H1 (cell line): ENCODE measurements around the gene NDC1. TPM values are rescaled to one million over a fixed set of nuclear protein-coding genes. Genes with fewer than 3 reads are reported as not detected.

Source experiments
- CTCF ChIA-PET: fragments of 300-600 bp; sonication (Branson Sonifier 250); formaldehyde crosslinking; loops from one replicate; lab custom pipeline; 2021; ENCODE audit not compliant: partially characterized antibody; lab: Charles Lee
- POLR2A ChIA-PET: fragments of 300-600 bp; sonication (Branson Sonifier 250); formaldehyde crosslinking; loops from one replicate; lab custom pipeline; 2021; ENCODE audit warnings: inconsistent platforms; ENCODE audit not compliant: partially characterized antibody; lab: Charles Lee
- DNase-seq, 2 experiments: peaks; one replicate each; pipeline versions ENCODE4 v3.0.0 to v3.0.0-alpha.2; 2010 to 2022; ENCODE audit warnings: low spot score in 2 of 2, low read depth in 1 of 2, mixed read lengths in 1 of 2
- FAIRE-seq: peaks from 2 replicates; lab custom pipeline; 2011; peaks lifted over from hg19 to GRCh38; lab: Jason Lieb, UNC
- H2AFZ ChIP-seq: 2 replicates; pipeline ENCODE4 v1.8.1; 2012; ENCODE audit warnings: low read length, inconsistent platforms
- H2AK5ac ChIP-seq: 2 replicates; pipeline ENCODE4 v1.6.1; 2013; ENCODE audit warnings: low read depth, low read length
- H2BK120ac ChIP-seq: replicated peaks from 2 replicates; pipeline ENCODE3; 2013; ENCODE audit warnings: low read depth, low read length, inconsistent platforms
- H2BK12ac ChIP-seq: 2 replicates; pipeline ENCODE4 v1.6.1; 2013; ENCODE audit warnings: low read depth, low read length
- H2BK15ac ChIP-seq: 2 replicates; pipeline ENCODE4 v1.6.1; 2013; ENCODE audit warnings: low read length
- H2BK20ac ChIP-seq: 2 replicates; pipeline ENCODE4 v1.6.1; 2013; ENCODE audit warnings: low read length
- H2BK5ac ChIP-seq: 2 replicates; pipeline ENCODE4 v1.6.1; 2013; ENCODE audit warnings: low read depth, low read length
- H3K14ac ChIP-seq: 2 replicates; pipeline ENCODE4 v1.6.1; 2013; ENCODE audit warnings: inconsistent platforms; ENCODE audit not compliant: insufficient read length
- H3K18ac ChIP-seq: 2 replicates; pipeline ENCODE4 v1.6.1; 2013; ENCODE audit warnings: low read length; ENCODE audit errors: extremely low read depth
- H3K23ac ChIP-seq: 2 replicates; pipeline ENCODE4 v1.6.1; 2013; ENCODE audit warnings: inconsistent platforms; ENCODE audit not compliant: insufficient read length
- H3K23me2 ChIP-seq: 2 replicates; pipeline ENCODE4 v1.6.1; 2013; ENCODE audit warnings: low read depth, low read length
- H3K27ac ChIP-seq: 2 replicates; pipeline ENCODE4 v1.6.1; 2011; ENCODE audit warnings: low read depth, low read length, inconsistent platforms
- H3K27me3 ChIP-seq, 4 experiments: replicated peaks in 1 of 4; 1 replicate in 1 of 4; 2 replicates in 3 of 4; pipeline versions ENCODE4 v1.6.1 to v1.8.1; 2011 to 2013; ENCODE audit warnings: low read length in 3 of 4, mild to moderate bottlenecking in 3 of 4, inconsistent platforms in 2 of 4, mixed read lengths in 2 of 4, moderate library complexity in 1 of 4; ENCODE audit not compliant: control insufficient read depth in 3 of 4, insufficient read depth in 3 of 4; ENCODE audit errors: extremely low read depth in 1 of 4
- H3K36me3 ChIP-seq, 4 experiments: 2 replicates each; pipeline versions ENCODE4 v1.6.1 to v1.8.1; 2011 to 2013; ENCODE audit warnings: mild to moderate bottlenecking in 4 of 4, low read length in 3 of 4, moderate library complexity in 2 of 4, control low read depth in 1 of 4, inconsistent platforms in 1 of 4; ENCODE audit not compliant: insufficient read depth in 4 of 4, control insufficient read depth in 2 of 4
- H3K4ac ChIP-seq: replicated peaks from 2 replicates; pipeline ENCODE3; 2013; ENCODE audit warnings: low read length, low read depth, mixed read lengths, inconsistent platforms; ENCODE audit not compliant: insufficient read length
- H3K4me1 ChIP-seq, 4 experiments: replicated peaks in 1 of 4; 1 replicate in 1 of 4; 2 replicates in 3 of 4; pipeline versions ENCODE4 v1.6.1 to v1.8.1; 2011 to 2013; ENCODE audit warnings: low read length in 3 of 4, inconsistent platforms in 2 of 4, mixed read lengths in 1 of 4; ENCODE audit not compliant: insufficient read depth in 4 of 4, control insufficient read depth in 3 of 4
- H3K4me2 ChIP-seq, 2 experiments: 2 replicates each; pipeline versions ENCODE4 v1.6.1 to v1.8.1; 2011 to 2013; ENCODE audit warnings: low read depth in 2 of 2, low read length in 2 of 2, control low read depth in 1 of 2, inconsistent platforms in 1 of 2, mild to moderate bottlenecking in 1 of 2; ENCODE audit not compliant: insufficient read depth in 1 of 2
- H3K4me3 ChIP-seq, 4 experiments: fragments of 200-600, 300-600 bp in 1 of 4; sonication (generic), shearing (Covaris generic), sonication (Bioruptor Twin) in 1 of 4; 2 replicates each; pipeline versions ENCODE4 v1.5.1 to v1.8.1; 2011 to 2016; ENCODE audit warnings: low read length in 4 of 4, low read depth in 3 of 4, control low read depth in 2 of 4, inconsistent platforms in 2 of 4, mild to moderate bottlenecking in 2 of 4, mixed read lengths in 1 of 4, moderate library complexity in 1 of 4; ENCODE audit not compliant: insufficient read depth in 2 of 4; ENCODE audit errors: extremely low read depth in 1 of 4
- H3K56ac ChIP-seq: replicated peaks from 2 replicates; pipeline ENCODE3; 2013; ENCODE audit warnings: low read depth, mild to moderate bottlenecking, mixed read lengths, low read length, inconsistent platforms; ENCODE audit not compliant: insufficient read length
- H3K79me1 ChIP-seq: 2 replicates; pipeline ENCODE4 v1.6.1; 2013; ENCODE audit warnings: low read depth, low read length, control low read depth
- H3K79me2 ChIP-seq, 2 experiments: 2 replicates each; pipeline versions ENCODE4 v1.6.1 to v1.8.1; 2012 to 2013; ENCODE audit warnings: low read length in 2 of 2, mild to moderate bottlenecking in 2 of 2, inconsistent platforms in 1 of 2; ENCODE audit not compliant: insufficient read depth in 2 of 2, control insufficient read depth in 1 of 2
- H3K9ac ChIP-seq, 4 experiments: replicated peaks in 1 of 4; 1 replicate in 1 of 4; 2 replicates in 3 of 4; pipeline versions ENCODE4 v1.6.1 to v1.8.1; 2011 to 2013; ENCODE audit warnings: low read depth in 3 of 4, low read length in 3 of 4, control low read depth in 2 of 4, mild to moderate bottlenecking in 2 of 4, moderate library complexity in 2 of 4, inconsistent platforms in 1 of 4; ENCODE audit errors: extremely low read depth in 1 of 4
- H3K9me3 ChIP-seq, 2 experiments: 2 replicates each; pipeline versions ENCODE4 v1.6.1 to v1.8.1; 2012 to 2013; ENCODE audit warnings: mild to moderate bottlenecking in 2 of 2, moderate library complexity in 2 of 2, control low read depth in 1 of 2, inconsistent platforms in 1 of 2, low read depth in 1 of 2, low read length in 1 of 2, mixed read lengths in 1 of 2; ENCODE audit not compliant: insufficient read depth in 2 of 2
- H4K20me1 ChIP-seq, 2 experiments: replicated peaks in 1 of 2; 2 replicates each; pipeline versions ENCODE3 to v1.8.1; 2011 to 2013; ENCODE audit warnings: inconsistent platforms in 2 of 2, low read length in 2 of 2, mild to moderate bottlenecking in 1 of 2; ENCODE audit not compliant: insufficient read depth in 2 of 2, control insufficient read depth in 1 of 2
- H4K5ac ChIP-seq: 2 replicates; pipeline ENCODE4 v1.6.1; 2013; ENCODE audit warnings: low read length, low read depth, mixed read lengths, inconsistent platforms; ENCODE audit not compliant: insufficient read length
- H4K8ac ChIP-seq: 2 replicates; pipeline ENCODE4 v1.8.0; 2013; ENCODE audit warnings: mild to moderate bottlenecking, moderate library complexity, low read length, inconsistent platforms; ENCODE audit not compliant: insufficient read depth; ENCODE audit errors: extremely low read depth
- H4K91ac ChIP-seq: replicated peaks from 2 replicates; pipeline ENCODE3; 2013; ENCODE audit warnings: low read length, mixed read lengths, inconsistent platforms; ENCODE audit not compliant: insufficient read length
- CBX8 ChIP-seq: fragments of 300-800, 300-1000 bp; sonication (generic); IDR thresholded peaks from 2 replicates; pipeline ENCODE4 v1.7.1; 2016; ENCODE audit warnings: low read depth, low read length, borderline replicate concordance
- CEBPB ChIP-seq: IDR thresholded peaks from 2 replicates; pipeline ENCODE4 v1.6.1; 2012; ENCODE audit warnings: low read depth, low read length
- CHD1 ChIP-seq: IDR thresholded peaks from 2 replicates; pipeline ENCODE4 v1.6.1; 2012; ENCODE audit warnings: low read depth, low read length, improper control_type of control experiment
- GTF2F1 ChIP-seq: IDR thresholded peaks from 2 replicates; pipeline ENCODE4 v1.6.1; 2012; ENCODE audit warnings: low read depth, low read length, improper control_type of control experiment, borderline replicate concordance
- KDM4A ChIP-seq: IDR thresholded peaks from one replicate; pipeline ENCODE4 v1.7.1; 2012; ENCODE audit warnings: low read depth, mild to moderate bottlenecking, moderate library complexity, low read length, inconsistent platforms; ENCODE audit not compliant: severe bottlenecking
- KDM5A ChIP-seq: fragments of 200-600 bp; IDR thresholded peaks from 2 replicates; pipeline ENCODE4 v1.7.1; 2012; ENCODE audit warnings: mild to moderate bottlenecking, low read length, inconsistent platforms, mixed read lengths
- NANOG ChIP-seq: IDR thresholded peaks from 2 replicates; pipeline ENCODE4 v1.6.1; 2011; ENCODE audit warnings: low read length, low read depth, mild to moderate bottlenecking, inconsistent platforms; ENCODE audit not compliant: insufficient read depth, poor library complexity, severe bottlenecking
- PHF8 ChIP-seq: fragments of 200-600 bp; sonication (generic); conservative IDR thresholded peaks from 2 replicates; pipeline ENCODE4 v1.7.1; 2012; ENCODE audit warnings: low read depth, mild to moderate bottlenecking, inconsistent platforms, low read length, moderate library complexity
- RBBP5 ChIP-seq: IDR thresholded peaks from 2 replicates; pipeline ENCODE4 v1.7.1; 2012; ENCODE audit warnings: low read depth, mild to moderate bottlenecking, inconsistent platforms, low read length, moderate library complexity, borderline replicate concordance
- SAP30 ChIP-seq: fragments of 300-600 bp; sonication (generic); IDR thresholded peaks from 2 replicates; pipeline ENCODE4 v1.7.1; 2012; ENCODE audit warnings: low read length, moderate library complexity, mild to moderate bottlenecking, inconsistent platforms; ENCODE audit not compliant: insufficient read depth, insufficient replicate concordance
- WGBS, 2 experiments: shearing (Covaris generic) in 1 of 2; methylation state at CpG; one replicate each; pipeline versions ENCODE4 v1.1.6 to v1.1.7; 2013 to 2015; ENCODE audit warnings: low lambda C conversion rate in 2 of 2, mixed read lengths in 2 of 2, inconsistent platforms in 1 of 2, low coverage in 1 of 2, missing lambda C conversion rate in 1 of 2; ENCODE audit not compliant: insufficient replicate concordance in 2 of 2, insufficient coverage in 1 of 2, insufficient read length in 1 of 2; ENCODE audit errors: extremely low coverage in 1 of 2, missing lambda C conversion rate in 1 of 2; 5-methylcytosine and 5-hydroxymethylcytosine counted together
- polyA plus RNA-seq, 7 experiments: library from polyadenylated mRNA; depleted of rRNA in 3 of 7; stranded (reverse) in 5 of 7; unstranded in 2 of 7; fragments of >200 nt in 5 of 7; fragments of 200-250 nt in 2 of 7; gene quantifications; 1 replicate in 5 of 7; 2 replicates in 1 of 7; 4 replicates in 1 of 7; pipeline versions ENCODE4 v1.2.1 to v1.2.3, GENCODE V29; 2011 to 2013; ENCODE audit warnings: missing spikeins in 2 of 7, mixed read lengths in 2 of 7
- total RNA-seq: library from RNA; stranded (reverse); fragmentation: NEBNext Ultra II Directional; extraction: Animal tissue kit (Norgen Biotek cat#: 25700); gene quantifications from 2 replicates; pipeline ENCODE4 v1.2.1, GENCODE V29; 2021
- TF ChIP-seq, protein P1 (sequence below): IDR thresholded peaks from 2 replicates; pipeline ENCODE4 v1.6.1; 2011; ENCODE audit warnings: low read depth, mild to moderate bottlenecking, low read length; ENCODE audit not compliant: insufficient read depth
- TF ChIP-seq, protein P2 (sequence below): IDR thresholded peaks from 2 replicates; pipeline ENCODE4 v1.6.1; 2012; ENCODE audit warnings: inconsistent platforms

The NDC1 gene
- total and polyA plus RNA-seq, 2 of the 8 experiments (the other 6 are each of a cell fraction or from before 2014, with no cell fraction given): 62.9 to 66.1 TPM

DNA sequence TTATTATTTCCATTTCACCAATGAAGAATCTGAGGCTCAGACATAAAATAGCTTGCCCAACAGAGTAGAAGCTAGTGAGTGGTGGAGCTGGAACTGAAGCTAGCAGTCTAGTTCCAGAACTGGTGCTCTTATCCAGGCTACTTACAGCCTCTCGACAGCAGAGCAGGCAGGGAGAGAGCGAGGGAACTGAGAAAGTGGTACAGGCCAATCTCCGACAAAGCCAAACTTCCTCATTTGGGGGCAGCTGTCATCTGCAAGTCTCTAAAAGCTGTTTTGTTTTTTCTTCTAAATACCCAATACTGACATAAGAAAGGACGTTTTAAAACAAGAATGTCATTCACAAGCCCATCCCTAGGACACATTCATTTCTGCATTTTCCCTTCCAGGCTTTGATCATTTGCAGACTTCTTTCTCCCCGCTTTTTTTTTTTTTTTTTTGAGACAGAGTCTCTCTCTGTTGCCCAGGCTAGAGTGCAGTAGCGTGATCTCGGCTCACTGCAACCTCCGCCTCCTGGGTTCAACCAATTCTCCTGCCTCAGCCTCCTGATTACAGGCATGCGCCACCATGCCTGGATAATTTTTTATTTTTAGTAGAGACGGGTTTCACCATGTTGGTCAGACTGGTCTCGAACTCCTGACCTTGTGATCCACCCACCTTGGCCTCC lies 31.5 kb upstream of the NDC1 start:
- DNase-seq: no peak
- no peak overlapping the region for H2BK120ac ChIP-seq
- WGBS, 2 experiments: 93% methylated on average over 10 of the region's 11 CpGs; no CpG with 5 or more reads in 1 of the 2 experiments
- H4K91ac ChIP-seq: no peak overlapping the region
- no peak overlapping the region for H3K18ac ChIP-seq
- H3K56ac ChIP-seq: no peak overlapping the region
- POLR2A ChIA-PET: interaction anchor here (1.6 kb wide), 1 partner anchor 89 kb away, joined by 4 read pairs; no protein-coding TSS in a partner anchor
- no peak overlapping the region for H2BK12ac ChIP-seq
- no peaks in the 10 kb centered on the region for H3K79me2 ChIP-seq
- H3K4me2 ChIP-seq: no peak overlapping the region
- no peak overlapping the region for H3K27ac ChIP-seq
- no peaks in the 10 kb centered on the region for H3K4me1 ChIP-seq
- no peak overlapping the region for H2BK15ac ChIP-seq
- H3K14ac ChIP-seq: no peak overlapping the region
- H4K20me1 ChIP-seq: peaks cover 0 to 2% of the 10 kb centered on the region in 2 experiments
- no peak overlapping the region for H4K8ac ChIP-seq
- no peak overlapping the region for H2BK5ac ChIP-seq
- no peaks in the 10 kb centered on the region for H3K9me3 ChIP-seq
- CTCF ChIA-PET: interaction anchor here (0.6 to 10.4 kb wide), 9 partner anchors 9 to 208 kb away, joined by 3 to 84 read pairs (median 4); no protein-coding TSS in a partner anchor
- no peak overlapping the region for H3K9ac ChIP-seq
- no peak overlapping the region for H2BK20ac ChIP-seq
- no peaks in the 10 kb centered on the region for H3K79me1 ChIP-seq
- no peak overlapping the region for H3K23ac ChIP-seq
- H2AFZ ChIP-seq: no peak overlapping the region
- H3K23me2 ChIP-seq: no peaks in the 10 kb centered on the region
- H3K4me3 ChIP-seq: no peak overlapping the region
- no peak overlapping the region for H2AK5ac ChIP-seq
- H3K27me3 ChIP-seq: no peaks in the 10 kb centered on the region
- no peak overlapping the region for H3K4ac ChIP-seq
- FAIRE-seq: no peak
- H3K36me3 ChIP-seq: peaks cover 9 to 24% (median 13%) of the 10 kb centered on the region in 4 experiments
- no peak overlapping the region for H4K5ac ChIP-seq
- TF ChIP-seq RBBP5 (no peak), KDM5A (no peak), CBX8 (no peak), GTF2F1 (no peak), PHF8 (no peak), CHD1 (no peak), NANOG (no peak), CEBPB (no peak), KDM4A (no peak), SAP30 (no peak)
- TF ChIP-seq, protein P1, sequence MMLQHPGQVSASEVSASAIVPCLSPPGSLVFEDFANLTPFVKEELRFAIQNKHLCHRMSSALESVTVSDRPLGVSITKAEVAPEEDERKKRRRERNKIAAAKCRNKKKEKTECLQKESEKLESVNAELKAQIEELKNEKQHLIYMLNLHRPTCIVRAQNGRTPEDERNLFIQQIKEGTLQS: no peak
- TF ChIP-seq, protein P2, sequence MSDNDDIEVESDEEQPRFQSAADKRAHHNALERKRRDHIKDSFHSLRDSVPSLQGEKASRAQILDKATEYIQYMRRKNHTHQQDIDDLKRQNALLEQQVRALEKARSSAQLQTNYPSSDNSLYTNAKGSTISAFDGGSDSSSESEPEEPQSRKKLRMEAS: no peak
